Activated CD4-positive, CD25-positive, alpha-beta regulatory T cell treated with anti-CD3 and anti-CD28 coated beads, Interleukin-2, amount 50 U/mL, for 16 hours (primary cell): ENCODE measurements around the gene SLC23A2.
"Not testable (repeated sequence)": the region's sequence is repeated elsewhere in the genome, so short reads cannot be mapped to it uniquely, and the experiment has no call there.

Experiments
- DNase-seq: peaks from one replicate; pipeline ENCODE4 v3.0.0-alpha.2; 2020; ENCODE audit warnings: low read depth, low spot score

The SLC23A2 gene

DNA sequence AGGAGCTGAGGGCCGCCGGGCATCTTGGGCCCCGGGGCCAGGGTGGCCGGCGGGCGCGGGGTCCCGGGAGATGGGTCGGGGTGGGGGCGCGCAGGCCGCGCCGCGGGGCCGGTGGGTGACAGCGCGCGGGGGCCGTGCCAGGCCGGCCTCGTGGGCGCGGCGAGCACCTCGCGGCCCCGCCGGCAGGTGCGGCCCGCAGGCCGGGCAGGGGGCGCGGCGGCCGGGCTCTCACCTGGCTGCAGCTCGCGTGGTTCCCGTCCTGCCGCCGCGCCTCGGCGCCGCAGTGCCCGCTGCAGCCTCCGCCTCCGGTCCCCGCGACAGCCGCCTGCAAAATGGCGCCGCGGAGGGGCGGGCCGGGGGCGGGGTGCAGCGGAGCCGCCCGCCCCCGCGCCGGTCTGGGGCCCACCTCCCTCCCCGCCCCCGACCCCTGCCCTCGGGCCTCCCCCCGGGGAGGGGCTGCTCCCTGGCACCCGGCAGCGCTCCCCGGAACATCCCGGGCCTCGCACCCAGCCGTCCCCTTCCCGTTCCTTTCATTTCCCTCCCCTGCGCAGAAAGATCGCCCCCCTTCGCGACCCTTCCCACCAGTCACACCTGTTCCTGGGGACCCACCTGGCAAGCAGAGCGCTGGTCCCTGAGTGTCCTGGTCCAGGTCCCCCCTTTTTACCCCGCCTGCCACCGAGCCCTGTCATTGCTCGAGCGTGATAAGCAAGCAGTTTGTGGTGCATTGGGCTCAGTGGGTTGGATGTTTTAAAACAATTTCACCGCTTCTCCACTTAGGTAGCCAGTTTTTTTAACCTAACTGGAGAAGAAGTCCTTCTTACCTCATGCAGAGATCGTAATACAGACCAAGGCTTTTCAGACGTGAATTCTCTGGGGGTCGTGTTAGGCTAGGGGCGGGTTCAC is at the start of gene SLC23A2:
SLC23A2 (minus strand) TSS at position 337 of the 903 bp plus-strand sequence. CDS start 68,948 bp downstream, outside the sequence.
- DNase-seq = no peak

DNA sequence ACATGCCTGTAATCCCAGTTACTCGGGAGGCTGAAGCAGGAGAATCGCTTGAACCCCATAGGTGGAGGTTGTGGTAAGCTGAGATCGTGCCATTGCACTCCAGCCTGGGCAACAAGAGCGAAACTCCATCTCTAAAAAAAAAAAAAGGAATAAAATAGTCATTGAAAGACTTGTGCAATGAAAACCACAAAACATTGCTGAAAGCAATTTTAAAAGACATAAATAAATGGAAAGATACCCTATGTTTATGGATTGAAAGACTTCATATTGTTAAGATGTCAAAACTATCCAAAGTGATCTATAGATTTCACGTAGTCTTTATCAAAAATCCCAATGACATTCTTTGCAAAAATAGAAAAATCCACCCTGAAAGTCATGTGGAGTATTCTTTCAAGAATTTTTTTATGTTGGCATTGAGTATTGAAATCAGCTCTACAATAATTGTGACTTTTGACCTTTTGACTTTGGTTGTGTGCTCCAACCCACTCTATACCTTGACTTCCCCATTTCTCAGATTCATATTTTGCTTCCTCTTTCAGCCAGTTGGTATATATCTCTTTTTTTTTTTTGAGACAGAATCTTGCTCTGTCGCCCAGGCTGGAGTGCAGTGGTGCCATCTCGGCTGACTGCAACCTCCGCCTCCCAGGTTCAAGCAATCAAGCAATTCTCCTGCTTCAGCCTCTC is 45.5 kb upstream of the SLC23A2 start:
- no peak for DNase-seq

DNA sequence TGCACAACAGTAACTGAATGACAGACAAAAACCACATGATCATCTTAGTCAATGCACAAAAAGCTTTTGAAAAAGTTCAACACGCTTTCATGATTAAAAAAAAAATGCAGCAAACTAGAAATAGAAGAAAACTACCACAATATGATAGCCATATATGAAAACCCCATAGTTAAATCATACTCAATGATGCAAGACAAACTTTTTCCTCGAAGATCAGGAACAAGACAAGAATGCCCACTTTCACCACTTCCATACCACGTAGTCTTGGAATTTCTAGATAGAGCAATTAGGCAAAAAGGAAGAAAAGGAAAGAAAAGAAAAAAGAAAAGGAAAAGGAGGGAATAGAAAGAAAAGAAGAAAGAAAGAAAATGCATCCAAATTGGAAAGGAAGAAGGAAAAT is 44.6 kb upstream of the SLC23A2 start:
- no peak for DNase-seq

DNA sequence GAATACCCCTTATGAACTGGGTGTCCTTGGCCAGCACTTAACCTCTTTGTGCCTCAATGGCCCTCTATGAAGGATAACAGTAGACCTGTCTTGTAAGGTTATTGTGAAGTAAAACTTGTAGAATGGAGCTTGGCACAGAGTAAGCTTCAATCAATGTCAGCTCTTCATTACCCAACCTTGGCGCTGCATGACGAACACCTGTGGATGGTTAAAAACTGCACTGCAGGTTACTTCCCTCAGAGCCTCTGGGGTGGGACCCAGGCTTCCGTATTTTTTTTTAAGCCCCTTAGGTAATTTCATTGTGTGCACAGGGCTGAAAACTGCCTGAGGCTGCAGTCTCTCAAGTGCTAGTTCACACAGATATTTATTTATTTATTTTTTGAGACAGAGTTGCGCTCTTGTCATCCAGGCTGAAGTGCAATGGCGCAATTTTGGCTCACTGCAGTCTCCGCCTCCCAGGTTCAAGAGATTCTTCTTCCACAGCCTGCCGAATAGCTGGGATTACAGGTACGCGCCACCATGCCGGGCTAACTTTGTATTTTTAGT is 42.8 kb upstream of the SLC23A2 start:
- DNase-seq = no peak

DNA sequence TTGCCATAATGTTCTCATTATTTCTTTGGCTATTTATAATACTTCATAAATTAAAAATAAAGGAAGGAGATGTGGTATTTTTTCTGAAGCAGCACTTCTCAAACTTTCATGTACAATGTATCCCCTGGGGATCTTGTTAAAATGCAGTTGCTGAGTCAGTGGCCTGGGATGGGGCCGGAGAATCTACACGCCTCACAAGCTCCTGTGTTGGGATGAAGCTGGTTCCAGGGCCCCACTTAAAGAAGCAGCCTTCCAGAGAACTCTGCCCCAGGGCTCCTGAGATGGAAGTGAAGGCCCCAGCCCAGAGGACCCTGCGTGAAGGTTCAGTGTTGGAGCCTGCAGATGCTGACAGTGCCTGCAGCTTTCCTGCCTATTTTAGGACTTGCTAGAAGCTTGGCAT is 40.1 kb upstream of the SLC23A2 start:
- DNase-seq = no peak

DNA sequence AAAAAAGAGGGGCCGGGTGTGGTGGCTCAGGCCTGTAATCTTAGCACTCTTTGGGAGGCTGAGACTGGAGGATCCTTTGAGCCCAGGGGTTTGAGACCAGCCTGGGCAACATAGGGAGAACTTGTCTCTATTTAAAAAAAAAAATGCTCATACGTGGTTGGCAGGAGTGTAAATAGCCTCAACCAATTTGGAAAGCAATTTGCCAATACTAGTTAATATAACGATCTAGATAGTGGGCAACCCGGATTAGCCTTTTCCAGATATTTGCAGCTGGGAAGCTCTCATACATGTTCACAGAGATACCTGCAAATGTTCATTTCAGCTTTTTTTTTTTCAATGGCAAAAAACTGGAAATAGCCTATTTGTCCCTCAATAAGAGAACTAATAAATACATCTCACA is 39.0 kb upstream of the SLC23A2 start:
- DNase-seq = no peak

DNA sequence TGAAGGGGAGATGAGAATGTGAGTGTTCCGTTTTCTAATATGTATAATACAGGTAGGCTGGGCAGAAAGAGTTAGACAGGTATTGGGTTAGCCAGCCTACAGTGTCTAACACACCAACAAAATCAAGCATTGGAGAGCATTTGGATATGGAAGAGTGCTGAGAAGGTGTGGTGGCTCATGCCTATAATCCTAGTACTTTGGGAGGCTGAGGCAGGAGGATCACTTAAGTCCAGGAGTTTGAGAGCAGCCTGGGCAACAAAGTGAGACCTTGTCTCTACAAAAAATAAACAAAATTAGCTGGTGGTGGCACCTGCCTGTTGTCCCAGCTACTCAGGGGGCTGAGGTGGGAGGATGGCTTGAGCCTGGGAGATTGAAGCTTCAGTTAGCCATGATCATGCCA is 38.6 kb upstream of the SLC23A2 start:
- DNase-seq = no peak

DNA sequence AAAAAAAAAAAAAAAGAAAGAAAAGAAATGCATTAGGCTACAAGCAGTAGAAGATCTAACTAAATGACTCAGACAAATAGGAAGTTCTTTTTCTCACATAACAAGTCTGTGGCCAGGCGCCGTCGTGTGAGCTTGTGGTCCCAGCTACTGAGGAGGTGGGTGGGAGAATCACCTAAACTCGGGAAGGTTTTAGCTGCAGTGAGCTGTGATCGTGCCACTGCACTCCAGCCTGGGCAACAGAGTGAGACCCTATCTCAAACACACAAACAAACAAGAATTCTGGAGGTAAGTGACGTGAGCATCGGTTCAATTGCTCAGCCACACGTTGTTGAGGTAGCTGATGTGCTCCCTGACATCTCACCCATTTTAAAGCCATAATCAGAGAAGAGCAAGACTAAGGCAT is 37.9 kb upstream of the SLC23A2 start:
- DNase-seq = no peak

DNA sequence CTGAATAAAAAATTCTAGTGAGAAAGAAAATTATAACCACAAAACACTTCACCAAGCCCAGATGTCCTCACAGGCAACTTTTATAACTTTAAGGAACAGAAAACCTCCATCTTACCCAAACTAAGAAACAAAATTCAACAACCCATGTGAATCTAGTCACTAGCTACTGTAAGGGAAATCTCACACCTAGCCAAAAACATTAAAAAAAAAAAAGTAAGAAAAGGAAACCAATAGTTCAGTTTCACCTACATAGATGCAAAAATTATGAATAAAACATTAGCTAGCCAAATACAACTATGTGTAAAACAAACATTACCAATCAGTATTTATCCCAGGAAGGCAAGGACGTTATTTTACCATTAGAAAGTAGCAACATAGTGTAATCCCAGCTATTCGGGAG is 35.5 kb upstream of the SLC23A2 start:
- no peak for DNase-seq

DNA sequence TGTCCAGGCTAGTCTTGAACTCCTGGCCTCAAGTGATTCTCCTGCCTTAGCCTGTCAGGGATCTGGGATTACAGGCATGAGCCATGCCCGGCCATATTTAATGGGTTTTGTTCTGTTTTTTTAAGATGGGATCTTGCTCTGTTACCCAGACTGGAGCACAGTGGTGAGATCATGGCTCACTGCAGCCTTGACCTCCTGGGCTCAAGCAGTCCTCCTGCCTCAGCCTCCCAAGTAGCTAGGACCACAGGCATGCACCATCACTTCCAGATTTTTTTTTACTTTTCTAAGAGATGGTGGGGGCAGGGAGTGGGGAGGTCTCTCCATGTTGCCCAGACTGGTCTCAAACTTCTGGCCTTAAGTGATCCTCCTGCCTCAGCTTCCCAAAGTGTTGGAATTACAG is 34.2 kb upstream of the SLC23A2 start:
- DNase-seq = not testable (repeated sequence)

DNA sequence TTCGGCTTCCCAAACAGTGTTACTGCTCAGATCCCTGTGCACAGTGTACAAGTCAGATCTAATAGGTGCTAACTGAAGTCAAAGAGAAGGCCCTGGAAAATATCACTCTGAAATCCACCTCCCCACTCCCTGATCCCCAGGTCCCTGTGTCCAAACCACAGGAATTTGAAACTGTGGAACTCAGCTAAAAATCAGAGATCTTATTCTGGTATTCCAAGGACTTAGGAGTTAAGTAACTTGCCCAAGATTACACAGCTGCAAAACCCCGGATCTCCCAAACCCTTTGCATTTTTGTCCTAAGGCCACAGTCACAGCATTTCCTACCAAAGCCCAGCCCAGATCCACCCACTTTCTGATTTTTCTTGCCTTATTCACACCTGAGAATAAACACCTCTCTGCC is 32.3 kb upstream of the SLC23A2 start:
- no peak for DNase-seq

DNA sequence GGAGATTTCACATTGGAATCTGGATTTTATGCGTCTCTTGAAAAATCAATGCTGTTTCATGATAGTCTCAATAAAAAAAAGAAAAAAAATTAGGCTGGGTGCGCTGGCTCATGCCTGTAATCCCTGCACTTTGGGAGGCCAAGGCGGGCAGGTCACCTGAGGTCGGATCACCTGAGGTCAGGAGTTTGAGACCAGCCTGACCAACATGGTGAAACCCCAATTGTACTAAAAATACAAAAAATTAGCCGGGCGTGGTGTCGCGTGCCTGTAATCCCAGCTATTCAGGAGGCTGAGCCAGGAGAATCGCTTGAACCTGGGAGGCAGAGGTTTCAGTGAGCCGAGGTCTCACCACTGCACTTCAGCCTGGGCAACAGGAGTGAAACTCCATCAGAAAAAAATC is 30.4 kb upstream of the SLC23A2 start:
- DNase-seq = not testable (repeated sequence)

DNA sequence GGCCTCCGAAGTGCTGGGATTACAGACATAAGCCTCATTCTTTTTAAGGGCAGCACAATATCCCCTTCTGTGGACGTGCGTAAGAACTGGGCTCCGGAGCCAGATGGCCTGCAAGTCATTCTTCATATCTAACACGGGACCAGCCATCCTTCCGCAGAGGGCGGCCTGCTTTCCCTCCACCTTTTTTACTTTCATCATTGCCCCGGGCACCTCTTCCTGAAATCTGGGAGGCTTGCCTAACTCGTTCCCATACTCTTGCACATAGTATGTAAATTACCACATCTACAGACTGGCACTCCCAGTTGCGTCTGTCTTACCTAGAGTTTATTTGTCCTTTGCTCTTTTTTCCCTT is 29.9 kb upstream of the SLC23A2 start:
- no peak for DNase-seq

DNA sequence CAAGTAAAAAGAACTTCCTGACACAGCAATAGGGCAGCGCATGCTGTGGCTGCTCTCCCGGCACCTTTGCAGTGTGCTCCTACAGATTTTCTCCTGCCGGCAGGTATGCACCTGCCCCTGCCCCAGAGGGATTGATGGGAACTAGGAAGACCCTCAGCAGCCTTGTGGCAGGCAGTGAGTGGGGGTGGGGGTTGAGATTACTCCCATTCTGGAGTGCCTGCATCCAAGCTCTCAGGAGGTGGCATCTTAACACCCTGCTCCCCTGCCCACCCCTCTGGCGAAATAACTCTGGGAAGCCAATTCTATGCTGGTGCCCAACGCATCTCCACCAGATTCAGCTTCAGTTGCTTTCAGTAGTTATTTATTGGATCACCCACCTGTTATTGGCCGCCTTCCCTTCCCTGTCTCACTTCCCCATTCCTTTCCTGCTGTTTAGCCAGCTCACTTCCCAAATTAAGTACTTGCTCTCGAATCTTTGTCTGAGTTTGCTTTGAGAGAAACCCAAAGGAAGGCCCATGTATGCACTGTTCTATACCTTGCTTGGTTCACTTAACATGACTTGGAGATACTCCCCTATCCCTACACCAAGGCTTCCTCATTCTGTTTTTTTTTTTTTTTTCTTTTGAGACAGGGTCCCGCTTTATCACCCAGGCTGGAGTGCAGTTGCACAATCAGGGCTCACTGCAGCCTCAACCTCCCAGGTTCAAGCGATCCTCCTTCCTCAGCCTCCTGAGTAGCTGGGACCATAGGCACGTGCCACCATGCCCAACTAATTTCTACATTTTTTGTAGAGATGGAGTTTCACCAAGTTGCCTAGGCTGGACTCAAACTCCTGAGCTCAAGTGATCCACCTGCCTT is 29.3 kb upstream of the SLC23A2 start:
- no peak for DNase-seq

DNA sequence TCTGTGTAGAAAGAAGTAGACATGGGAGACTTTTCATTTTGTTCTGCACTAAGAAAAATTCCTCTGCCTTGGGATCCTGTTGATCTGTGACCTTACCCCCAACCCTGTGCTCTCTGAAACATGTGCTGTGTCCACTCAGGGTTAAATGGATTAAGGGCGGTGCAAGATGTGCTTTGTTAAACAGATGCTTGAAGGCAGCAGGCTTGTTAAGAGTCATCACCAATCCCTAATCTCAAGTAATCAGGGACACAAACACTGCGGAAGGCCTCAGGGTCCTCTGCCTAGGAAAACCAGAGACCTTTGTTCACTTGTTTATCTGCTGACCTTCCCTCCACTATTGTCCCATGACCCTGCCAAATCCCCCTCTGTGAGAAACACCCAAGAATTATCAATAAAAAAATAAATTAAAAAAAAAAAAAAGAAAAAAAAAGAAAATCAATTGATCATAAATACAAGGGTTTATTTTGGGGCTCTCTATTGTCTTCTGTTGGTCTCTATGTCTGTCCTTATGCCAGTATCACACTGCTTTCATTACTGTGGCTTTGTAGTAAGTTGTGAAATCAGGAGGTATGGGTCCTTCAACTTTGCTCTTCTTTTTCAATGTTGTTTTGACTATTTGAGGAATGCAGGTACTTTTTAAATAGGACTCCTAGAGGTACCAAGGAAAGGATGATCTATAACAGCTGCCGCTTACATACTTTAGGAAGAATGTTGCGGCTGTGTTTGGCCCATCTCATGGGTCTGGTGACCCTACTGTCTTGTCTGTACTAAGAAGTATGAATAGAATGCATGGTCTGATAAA is 27.1 kb upstream of the SLC23A2 start:
- DNase-seq = not testable (repeated sequence)

DNA sequence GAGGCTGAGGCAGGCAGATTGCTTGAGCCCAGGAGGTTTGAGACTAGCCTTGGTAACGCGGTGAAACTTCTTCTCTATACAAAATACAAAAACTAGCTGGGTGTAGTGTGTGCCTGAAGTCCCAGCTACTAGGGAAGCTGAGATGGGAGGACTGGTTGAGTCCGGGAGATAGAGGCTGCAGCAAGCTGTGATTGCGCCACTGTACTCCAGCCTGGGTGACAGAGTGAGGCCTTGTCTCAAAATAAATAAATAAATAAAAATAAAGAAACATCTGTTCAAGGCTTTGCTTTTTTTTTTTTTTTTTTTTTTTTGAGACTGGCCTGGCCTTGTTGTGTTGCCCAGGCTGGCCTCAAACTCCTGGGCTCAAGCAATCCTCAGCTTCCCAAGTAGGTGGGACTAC is 23.7 kb upstream of the SLC23A2 start:
- DNase-seq = no peak

DNA sequence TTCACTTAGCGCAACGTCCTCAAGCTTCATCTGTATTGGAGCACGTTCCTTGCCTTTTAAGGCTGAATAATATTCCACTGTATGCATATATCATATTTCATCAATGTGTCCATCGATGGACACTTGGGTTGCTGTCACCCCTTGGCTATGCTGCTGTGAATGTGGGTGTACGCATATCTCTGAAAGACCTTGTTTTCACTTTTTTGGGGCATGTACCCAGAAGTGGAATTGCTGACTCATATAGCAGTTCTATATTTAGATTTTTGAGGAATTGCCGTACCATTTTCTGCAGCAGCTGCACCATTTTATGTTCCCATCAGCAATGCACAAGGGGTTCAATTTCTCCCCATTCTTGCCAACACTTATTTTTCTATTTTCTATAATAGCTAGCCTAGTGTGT is 22.8 kb upstream of the SLC23A2 start:
- no peak for DNase-seq

DNA sequence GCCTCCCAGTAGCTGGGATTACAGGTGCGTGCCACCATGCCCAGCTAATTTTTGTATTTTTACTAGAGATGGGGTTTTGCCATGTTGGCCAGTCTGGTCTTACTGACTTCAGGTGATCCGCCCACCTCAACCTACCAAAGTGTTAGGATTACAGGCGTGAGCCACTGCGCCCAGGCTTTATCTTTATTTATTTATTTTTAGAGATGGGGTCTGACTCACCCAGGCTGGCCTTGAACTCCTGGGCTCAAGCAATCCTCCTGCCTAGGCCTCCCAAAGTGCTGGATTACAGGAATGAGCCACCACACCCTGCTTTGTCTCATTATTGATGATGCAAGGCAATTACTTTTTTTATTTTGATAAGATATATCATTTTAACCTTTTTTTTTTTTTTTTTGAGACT is 21.9 kb upstream of the SLC23A2 start:
- DNase-seq = not testable (repeated sequence)

DNA sequence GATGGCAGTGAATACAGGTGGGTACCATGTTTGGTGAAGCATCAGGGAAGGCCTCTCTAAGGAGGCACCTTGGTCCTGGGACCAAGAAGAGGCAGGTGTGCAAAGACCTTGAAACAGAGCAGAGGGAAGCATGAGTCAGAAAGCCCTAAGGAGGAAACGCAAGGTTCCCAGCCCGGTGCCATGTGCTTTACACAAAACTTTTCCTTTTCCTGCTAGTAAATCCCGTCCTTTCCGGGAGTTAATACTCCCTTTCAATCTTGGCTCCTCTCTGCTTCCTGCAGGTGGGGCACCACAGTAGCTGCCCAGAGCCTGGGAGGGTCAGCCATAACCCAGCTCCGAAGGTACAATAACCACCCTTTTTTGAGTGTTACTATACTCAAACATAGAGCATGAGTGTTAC is 19.4 kb upstream of the SLC23A2 start:
- no peak for DNase-seq

DNA sequence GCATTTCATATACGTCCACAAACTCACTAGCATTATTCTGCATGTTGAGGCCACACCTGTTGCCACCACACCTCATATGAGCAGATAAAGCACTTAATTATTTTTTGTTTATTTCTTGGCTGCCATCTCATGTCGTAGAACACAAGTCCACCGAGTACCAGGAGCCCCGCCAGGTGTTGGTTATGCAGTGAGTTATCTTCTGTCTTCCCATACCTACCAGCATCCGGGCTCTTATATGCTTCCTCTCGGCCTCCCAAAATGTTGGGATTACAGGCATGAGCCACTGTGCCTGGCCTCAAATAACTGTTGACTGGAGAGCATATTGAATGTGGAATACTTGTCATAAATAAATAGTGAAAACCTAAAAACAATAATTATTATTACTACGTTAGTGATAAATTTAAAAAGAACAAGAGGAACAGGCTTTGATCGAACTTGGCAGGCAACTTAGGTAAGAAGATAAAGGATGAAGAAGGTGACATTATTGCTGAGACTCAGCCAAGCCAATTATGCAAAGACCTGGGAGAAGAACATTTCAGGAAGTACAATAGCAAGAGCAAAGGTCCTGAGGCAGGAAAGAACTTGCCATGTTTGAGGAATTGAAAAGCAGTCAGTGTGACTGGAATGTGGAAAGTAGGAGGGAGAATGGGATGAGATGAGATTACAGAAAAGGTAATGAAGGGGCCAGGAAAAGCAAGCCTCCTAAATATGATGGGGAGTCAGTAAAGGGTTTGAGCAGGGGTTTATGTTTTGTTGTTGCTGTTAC is 12.6 kb upstream of the SLC23A2 start:
- DNase-seq = no peak
